ENCODE measurements around the gene SNF8.
A peak's percentile ranks its signal among the peaks of the same experiment; 100 is the strongest.
"Not testable (repeated sequence)": the region's sequence is repeated elsewhere in the genome, so short reads cannot be mapped to it uniquely, and the experiment has no call there.

SNF8 gene, protein sequence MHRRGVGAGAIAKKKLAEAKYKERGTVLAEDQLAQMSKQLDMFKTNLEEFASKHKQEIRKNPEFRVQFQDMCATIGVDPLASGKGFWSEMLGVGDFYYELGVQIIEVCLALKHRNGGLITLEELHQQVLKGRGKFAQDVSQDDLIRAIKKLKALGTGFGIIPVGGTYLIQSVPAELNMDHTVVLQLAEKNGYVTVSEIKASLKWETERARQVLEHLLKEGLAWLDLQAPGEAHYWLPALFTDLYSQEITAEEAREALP

GRCh38 chr17:48944515-48945260 lies at the start of gene SNF8:
TSS of gene SNF8 (minus strand) at chr17:48944842. CDS start at chr17:48944734, 108 bp downstream.
- peak; percentile 84 to 86 for DNase-seq (ENCODE audit: low read depth in 2 of 2, low spot score in 1 of 2)

DNA sequence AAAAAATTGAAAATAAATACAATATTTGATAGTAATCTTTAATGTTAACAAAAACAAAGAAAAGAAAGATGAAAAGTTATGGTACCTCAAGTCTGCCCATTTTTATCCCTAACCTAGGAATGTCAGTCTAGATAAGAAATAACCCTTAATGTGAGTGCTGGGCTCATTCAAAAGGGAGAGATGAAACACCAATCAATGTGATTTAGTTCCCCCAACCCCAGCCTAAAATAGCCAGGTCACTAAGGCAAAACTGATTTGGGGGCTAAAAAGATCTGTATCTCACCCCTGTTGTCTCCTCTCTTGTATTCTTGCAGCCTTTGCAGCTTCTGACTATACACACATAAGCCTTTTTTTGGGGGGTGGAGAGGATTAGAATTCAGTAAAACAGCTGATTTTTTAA lies 49.3 kb upstream of the SNF8 start:
- no peak for DNase-seq (ENCODE audit: low read depth in 2 of 2, low spot score in 1 of 2)

DNA sequence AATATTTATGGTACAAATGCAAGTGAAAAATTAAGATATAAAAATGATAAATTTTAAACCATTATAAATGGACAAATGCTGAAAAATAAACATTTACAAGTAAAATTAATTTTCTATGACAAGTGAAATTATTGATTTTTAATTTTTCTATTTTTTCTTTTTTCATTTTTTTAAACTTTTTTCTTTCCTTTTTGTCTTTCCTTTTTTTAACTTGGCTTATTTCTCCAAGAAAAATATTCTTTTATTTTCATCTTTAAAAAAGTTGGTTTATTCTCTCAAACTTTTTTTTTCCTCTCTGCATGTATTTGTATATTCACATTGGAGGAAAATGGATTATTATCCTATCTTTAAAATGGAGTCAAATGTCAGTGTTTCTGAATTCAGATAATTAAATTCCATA lies 48.7 kb upstream of the SNF8 start:
- DNase-seq (ENCODE audit: low read depth in 2 of 2, low spot score in 1 of 2) = no peak

DNA sequence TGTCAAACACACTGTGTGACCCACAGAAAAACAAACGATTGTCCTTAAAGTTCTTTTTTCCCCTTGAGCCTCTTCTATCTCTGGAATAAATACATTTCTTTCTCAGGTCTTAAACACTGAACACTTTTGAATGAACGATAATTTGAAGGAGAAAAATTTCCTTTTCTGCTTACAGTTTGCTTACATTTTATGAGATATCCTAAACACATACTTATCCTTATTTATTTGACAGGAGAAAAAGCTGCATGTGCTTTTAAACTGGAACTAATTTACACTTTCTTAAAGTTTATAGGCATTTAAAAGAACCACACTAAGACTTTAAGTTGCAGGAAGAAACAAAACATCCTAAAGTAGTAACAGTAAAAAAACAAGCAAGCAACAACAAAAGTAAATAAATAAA lies 47.8 kb upstream of the SNF8 start:
- DNase-seq (ENCODE audit: low read depth in 2 of 2, low spot score in 1 of 2) = no peak

GRCh38 chr17:48990882-48991357 lies 46.3 kb upstream of the SNF8 start:
- no peak for DNase-seq (ENCODE audit: low read depth in 2 of 2, low spot score in 1 of 2)

DNA sequence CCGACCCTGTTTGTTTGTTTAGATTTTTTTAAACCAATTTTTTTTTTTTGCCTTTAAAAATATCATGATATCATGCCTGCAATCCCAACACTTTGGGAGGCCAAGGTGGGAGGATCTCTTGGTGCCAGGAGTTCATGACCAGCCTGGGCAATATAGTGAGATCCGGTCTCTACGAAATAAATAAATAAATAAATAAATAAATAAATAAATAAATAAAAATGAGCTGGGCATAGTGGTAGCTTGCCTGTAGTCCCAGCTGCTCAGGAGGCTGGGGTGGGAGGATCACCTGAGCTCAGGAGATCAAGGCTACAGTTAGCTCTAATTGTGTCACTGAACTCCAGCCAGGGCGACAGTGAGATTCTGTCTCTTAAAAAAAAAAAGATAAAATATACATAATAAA lies 44.5 kb upstream of the SNF8 start:
- no peak for DNase-seq (ENCODE audit: low read depth in 2 of 2, low spot score in 1 of 2)

GRCh38 chr17:48985436-48986245 lies 41.0 kb upstream of the SNF8 start:
- DNase-seq (ENCODE audit: low read depth in 2 of 2, low spot score in 1 of 2) = no peak

DNA sequence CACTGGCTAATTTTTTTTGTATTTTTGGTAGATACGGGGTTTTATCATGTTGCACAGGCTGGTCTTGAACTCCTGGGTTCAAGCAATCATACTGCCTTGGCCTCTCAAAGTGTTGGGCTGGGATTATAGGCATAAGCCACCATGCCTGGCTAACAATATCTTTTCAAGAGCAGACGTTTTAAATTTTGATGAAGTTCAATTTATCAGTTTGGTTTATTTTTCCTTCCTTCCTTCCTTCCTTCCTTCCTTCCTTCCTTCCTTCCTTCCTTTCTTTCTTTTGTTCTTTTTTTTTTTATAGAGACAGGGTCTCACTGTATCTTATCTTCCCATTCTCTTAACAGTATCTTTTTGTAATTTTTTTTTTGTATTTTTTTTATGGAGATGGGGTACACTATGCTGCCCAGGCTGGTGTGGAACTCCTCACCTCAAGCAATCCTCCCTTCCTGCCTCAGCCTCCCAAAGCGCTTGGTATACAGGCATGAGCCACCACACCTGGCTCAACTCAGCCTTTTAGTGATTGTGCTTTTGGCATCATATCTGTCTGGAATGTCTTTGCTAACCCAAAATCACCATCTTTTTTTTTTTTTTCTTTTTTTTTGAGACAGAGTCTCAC lies 37.4 kb upstream of the SNF8 start:
- DNase-seq (ENCODE audit: low read depth in 2 of 2, low spot score in 1 of 2) = no peak

- no peak for DNase-seq (ENCODE audit: low read depth in 2 of 2, low spot score in 1 of 2)
Observed at GRCh38 chr17:48973806-48974205, 29.2 kb upstream of the SNF8 start.

DNA sequence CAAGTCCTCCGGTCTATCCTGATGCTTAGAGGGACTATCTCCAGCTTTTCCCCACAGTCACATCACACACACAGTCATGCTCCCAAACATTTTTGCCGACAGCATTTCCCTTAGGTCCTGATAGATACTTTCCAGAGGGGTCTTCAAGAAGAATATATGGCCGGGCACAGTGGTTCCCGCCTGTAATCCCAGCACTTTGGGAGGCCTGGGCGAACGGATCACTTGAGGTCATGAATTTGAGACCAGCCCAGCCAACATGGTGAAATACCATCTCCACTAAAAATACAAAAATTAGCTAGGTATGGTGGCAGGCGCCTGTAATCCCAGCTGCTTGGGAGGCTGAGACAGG lies 28.1 kb upstream of the SNF8 start:
- no peak for DNase-seq (ENCODE audit: low read depth in 2 of 2, low spot score in 1 of 2)

- no peak for DNase-seq (ENCODE audit: low read depth in 2 of 2, low spot score in 1 of 2)
Observed at GRCh38 chr17:48970865-48971687, 26.4 kb upstream of the SNF8 start.

GRCh38 chr17:48970224-48970623 lies 25.6 kb upstream of the SNF8 start:
- no peak for DNase-seq (ENCODE audit: low read depth in 2 of 2, low spot score in 1 of 2)

DNA sequence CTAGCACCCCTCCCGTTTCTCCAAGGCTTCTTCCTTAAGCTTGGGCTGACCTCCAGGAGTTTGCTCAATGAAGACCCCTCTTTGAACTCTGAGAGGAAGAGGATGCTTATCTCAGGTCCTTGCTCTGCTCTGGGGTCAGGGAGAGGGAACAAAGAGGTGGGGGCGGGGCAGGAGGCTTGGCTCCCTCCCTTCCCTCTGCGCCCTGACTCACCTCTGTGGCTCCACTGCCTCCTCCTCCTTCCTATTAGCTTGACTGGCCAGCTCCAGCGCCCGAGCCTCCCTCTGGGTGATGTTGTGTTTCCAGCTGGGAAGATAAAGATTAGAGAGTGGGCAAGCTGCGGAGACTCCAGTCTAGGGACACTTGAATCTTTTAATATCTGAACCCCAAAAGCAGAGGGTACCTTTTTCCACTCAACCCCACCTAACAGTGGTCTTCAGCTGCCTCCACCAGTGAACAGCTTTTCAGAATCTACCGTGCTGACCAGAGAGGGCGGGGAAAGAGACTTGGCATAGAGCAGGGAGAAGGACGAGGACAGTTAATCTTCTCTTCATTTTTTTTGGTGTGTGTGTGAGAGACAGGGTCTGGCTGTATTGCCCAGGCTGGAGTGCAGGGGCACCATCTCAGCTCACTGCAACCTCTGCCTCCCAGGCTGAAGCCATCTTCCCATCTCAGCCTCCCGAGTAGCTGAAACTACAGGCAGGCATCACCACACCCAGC lies 17.0 kb upstream of the SNF8 start:
- no peak for DNase-seq (ENCODE audit: low read depth in 2 of 2, low spot score in 1 of 2)

DNA sequence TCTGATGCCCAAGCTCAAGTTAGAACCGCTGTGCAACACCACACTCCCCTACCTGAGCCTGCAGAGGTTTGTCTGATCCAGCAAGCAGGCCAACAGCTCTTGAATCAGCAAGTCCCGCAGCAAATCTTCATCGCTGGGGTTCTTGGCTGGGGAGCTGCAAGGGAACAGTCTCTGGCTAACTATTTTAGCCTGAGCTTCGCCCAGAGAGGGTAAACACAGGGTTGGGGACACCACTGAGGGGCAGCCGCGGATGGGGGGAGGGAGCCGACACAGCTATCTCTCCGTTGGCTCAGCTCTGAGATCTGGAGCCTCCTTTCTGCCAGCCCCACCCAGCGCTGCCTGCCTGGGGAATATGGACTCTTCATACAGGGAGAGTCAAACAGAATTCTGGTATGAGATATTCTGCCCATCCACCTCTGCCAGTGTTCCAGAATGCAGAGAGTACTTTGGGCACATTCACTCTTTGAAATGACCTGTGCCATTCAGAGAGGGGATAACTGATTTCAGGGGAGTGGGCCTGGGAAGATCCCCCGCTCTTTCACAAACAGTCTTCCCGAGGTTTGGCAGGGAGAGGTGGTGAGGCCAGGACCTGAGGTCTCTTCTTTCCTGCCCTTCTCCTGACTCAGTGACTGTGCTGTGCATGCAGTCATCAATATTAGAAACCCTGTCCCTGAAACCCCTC lies 16.3 kb upstream of the SNF8 start:
- no peak for DNase-seq (ENCODE audit: low read depth in 2 of 2, low spot score in 1 of 2)

DNA sequence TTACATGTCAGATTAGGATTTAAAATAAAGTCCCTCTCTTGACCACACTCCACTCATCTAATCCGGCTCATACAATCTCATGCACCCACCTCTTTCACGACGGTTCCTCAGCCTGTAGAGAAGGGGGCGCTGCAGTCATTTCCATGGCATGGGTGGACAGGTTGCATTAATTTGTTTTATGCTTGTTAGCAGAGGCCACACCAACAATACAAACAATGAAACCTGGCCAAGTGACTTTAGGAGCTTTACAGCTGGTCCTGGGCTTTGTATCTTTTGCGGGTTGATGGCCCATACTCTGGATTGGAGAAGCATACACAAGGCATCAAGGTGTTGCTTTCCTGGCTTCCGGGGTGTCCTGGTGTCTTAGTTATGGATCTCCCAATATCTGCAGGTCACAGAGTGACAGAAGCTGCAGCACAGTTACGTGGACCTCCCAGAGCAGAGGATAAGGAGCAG lies 9.7 kb upstream of the SNF8 start:
- DNase-seq (ENCODE audit: low read depth in 2 of 2, low spot score in 1 of 2) = no peak

GRCh38 chr17:48952904-48953303 lies 8.3 kb upstream of the SNF8 start:
- DNase-seq (ENCODE audit: low read depth in 2 of 2, low spot score in 1 of 2) = no peak

GRCh38 chr17:48951572-48951971 lies 6.9 kb upstream of the SNF8 start:
- DNase-seq (ENCODE audit: low read depth in 2 of 2, low spot score in 1 of 2) = no peak

DNA sequence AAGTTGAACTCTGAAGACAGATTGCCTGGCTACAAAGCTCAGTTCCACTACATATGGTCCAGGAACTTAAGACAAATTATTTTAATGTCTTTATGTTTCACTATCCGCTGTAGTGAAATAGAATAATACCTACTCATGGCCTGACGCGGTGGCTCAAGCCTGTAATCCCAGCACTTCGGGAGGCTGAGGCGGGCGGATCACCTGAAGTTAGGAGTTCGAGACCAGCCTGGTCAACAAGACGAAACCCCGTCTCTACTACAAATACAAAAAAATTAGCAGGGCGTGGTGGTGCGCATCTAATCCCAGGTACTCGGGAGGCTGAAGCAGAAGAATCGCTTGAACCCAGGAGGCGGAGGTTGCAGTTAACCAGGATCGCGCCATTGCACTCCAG lies 614 bp upstream of the SNF8 start:
- not testable (repeated sequence) for DNase-seq (ENCODE audit: low read depth in 2 of 2, low spot score in 1 of 2)

DNA sequence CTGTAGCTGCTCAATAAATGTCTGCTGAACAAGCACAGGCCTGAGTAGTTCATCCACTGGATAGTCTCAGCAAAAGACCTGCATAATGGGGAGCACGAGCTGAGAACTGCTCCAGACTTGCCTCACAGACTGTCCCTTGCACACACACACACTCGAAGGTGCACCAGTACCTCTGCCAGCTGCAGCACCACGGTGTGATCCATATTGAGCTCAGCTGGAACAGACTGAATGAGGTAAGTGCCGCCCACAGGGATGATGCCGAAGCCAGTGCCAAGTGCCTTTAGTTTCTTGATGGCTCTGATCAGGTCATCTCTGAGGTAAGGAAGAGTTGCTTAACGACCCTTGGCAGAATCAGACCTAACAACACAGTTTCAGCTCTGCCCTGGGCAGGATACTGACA lies 11.6 kb downstream of the SNF8 start:
- DNase-seq (ENCODE audit: low read depth in 2 of 2, low spot score in 1 of 2) = no peak
